Thyroid gland (tissue), 4 donors: ENCODE measurements around the gene SCFD2.

Experiments
- POLR2A ChIP-seq, 2 donors: fragments of 450-650 bp; IDR thresholded peaks; one replicate each; pipeline ENCODE4 v1.6.1; 2017; ENCODE audit warnings: antibody characterized with exemption in 2 of 2, mild to moderate bottlenecking in 2 of 2, moderate library complexity in 1 of 2
- TF ChIP-seq, protein P1 (sequence below), 6 experiments: fragments of 200-600 bp in 3 of 6; fragments of 450-650 bp in 3 of 6; sonication (generic) in 3 of 6; IDR thresholded peaks; one replicate each; pipeline ENCODE4 v1.5.1; 2016 to 2019; ENCODE audit warnings: antibody characterized with exemption in 6 of 6, mild to moderate bottlenecking in 2 of 6, inconsistent platforms in 1 of 6, moderate library complexity in 1 of 6

DNA sequence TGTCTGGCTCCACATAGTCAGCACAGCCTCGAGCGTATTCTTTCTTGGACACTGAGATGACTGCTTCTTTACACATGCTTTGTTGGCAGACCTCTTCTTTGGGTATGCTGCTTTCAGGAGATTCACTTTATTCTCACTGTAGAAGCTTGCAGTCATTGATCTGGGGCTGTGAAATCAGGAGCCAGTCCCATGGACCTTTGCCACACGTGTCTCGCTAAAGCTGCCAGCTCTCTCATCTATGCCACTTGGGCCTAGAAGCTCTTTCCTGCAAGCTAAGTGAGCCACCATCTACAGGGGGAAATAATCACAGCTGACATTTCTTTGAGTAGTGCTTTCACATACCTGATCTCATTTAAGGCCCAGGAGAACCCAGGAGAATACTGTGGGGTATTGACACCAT, 498.7 kb downstream of the SCFD2 start:
- TF ChIP-seq, protein P1, sequence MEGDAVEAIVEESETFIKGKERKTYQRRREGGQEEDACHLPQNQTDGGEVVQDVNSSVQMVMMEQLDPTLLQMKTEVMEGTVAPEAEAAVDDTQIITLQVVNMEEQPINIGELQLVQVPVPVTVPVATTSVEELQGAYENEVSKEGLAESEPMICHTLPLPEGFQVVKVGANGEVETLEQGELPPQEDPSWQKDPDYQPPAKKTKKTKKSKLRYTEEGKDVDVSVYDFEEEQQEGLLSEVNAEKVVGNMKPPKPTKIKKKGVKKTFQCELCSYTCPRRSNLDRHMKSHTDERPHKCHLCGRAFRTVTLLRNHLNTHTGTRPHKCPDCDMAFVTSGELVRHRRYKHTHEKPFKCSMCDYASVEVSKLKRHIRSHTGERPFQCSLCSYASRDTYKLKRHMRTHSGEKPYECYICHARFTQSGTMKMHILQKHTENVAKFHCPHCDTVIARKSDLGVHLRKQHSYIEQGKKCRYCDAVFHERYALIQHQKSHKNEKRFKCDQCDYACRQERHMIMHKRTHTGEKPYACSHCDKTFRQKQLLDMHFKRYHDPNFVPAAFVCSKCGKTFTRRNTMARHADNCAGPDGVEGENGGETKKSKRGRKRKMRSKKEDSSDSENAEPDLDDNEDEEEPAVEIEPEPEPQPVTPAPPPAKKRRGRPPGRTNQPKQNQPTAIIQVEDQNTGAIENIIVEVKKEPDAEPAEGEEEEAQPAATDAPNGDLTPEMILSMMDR (IDR thresholded peaks at IDR 0.05) = no peak
- TF ChIP-seq POLR2A (IDR thresholded peaks at IDR 0.05) = no peak
